Esophagus squamous epithelium (tissue), 5 donors: ENCODE data around the gene UVRAG. TPM values are rescaled to one million over a fixed set of nuclear protein-coding genes. Genes with fewer than 3 reads are reported as not detected.

Source experiments
- DNase-seq: peaks from one replicate; lab custom pipeline; 2025; lab: John Stamatoyannopoulos, UW
- H3K27ac ChIP-seq, 4 donors: fragments of 200-600 bp; sonication (generic); one replicate each; pipeline ENCODE4 v1.5.1; 2016 to 2019; ENCODE audit warnings: mild to moderate bottlenecking in 1 of 4
- H3K27me3 ChIP-seq, 4 donors: fragments of 200-600 bp; sonication (generic); 1 replicate in 3 of 4; 2 replicates in 1 of 4; pipeline versions ENCODE4 v1.5.1 to v1.6.0; 2017 to 2021; ENCODE audit warnings: antibody characterized with exemption in 1 of 4
- H3K36me3 ChIP-seq, 3 donors: fragments of 200-600 bp; sonication (generic); one replicate each; pipeline ENCODE4 v1.5.1; 2016 to 2019
- H3K4me1 ChIP-seq, 3 donors: fragments of 200-600 bp; sonication (generic); one replicate each; pipeline ENCODE4 v1.5.1; 2017 to 2019
- H3K4me3 ChIP-seq, 4 donors: fragments of 200-600 bp; sonication (generic); 1 replicate in 3 of 4; 2 replicates in 1 of 4; pipeline ENCODE4 v1.5.1; 2016 to 2019; ENCODE audit warnings: mild to moderate bottlenecking in 2 of 4, moderate library complexity in 1 of 4
- H3K9me3 ChIP-seq, 3 donors: fragments of 200-600 bp; sonication (generic); one replicate each; pipeline ENCODE4 v1.5.1; 2016 to 2019
- CTCF ChIP-seq, 6 experiments: fragments of 450-650 bp in 4 of 6; fragments of 200-600 bp in 2 of 6; sonication (generic) in 2 of 6; IDR thresholded peaks; one replicate each; pipeline ENCODE4 v1.5.1; 2016 to 2019; ENCODE audit warnings: antibody characterized with exemption in 6 of 6, mild to moderate bottlenecking in 4 of 6, moderate library complexity in 4 of 6
- POLR2A ChIP-seq, 4 donors: fragments of 450-650 bp; IDR thresholded peaks; one replicate each; pipeline ENCODE4 v1.6.1; 2017; ENCODE audit warnings: antibody characterized with exemption in 4 of 4, mild to moderate bottlenecking in 4 of 4, moderate library complexity in 3 of 4
- WGBS, 2 donors: methylation state at CpG; one replicate each; pipeline ENCODE4 v1.1.5; 2018; 5-methylcytosine and 5-hydroxymethylcytosine counted together
- intact Hi-C: fragments of 100-400 bp; cut with DNase I; formaldehyde crosslinking; loops from one replicate; pipeline ENCODE4 v1.15.0; 2022
- total RNA-seq, 4 donors: library from RNA; depleted of rRNA; stranded (reverse); fragments of >200 nt; gene quantifications; one replicate each; pipeline ENCODE4 v1.1.0, GENCODE V29; 2016
- donor health status: DM: yes; HTN: yes; CAD: no.

UVRAG gene
- total RNA-seq, 4 donors from 2014 or later, result 3.5 to 15.4 (median 8.5) TPM

DNA sequence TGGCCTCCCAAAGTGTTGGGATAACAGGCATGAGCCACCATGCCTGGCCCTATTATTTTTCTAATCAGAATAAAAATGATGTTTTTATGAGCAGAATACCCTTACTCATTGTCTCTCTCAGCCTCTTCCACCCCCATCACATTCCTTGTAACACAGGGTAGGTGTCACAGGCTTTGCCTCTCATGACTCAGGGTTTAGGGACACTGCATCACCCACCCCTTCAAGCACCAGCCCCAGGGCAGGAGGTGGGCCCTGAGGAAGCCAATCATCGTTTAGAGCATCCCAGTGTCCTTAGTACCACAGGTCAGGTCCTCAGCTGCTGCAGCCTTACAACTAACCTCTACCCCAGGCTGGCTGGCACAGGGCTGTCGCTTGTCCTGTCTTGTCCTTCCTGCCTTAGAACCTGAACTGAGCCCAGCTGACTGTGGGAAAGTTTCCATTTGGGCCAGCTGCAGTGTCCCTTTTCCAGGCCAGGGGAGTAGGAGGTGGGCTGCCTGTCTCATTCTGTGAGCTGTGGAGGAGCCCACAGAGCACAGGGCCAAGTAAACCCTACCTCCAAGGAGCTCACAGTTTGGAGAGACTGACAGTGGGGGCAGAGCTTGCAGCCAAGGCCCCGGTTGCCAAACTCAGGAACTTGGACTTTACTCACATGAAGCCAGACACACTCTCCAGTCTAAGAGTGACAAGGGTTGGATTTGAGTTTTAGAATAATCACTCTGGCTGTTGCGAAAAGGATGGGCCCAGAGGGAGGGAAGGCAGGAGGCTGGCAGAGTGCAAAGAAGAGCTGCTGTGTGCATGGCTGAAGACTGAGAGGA lies 19.5 kb upstream of the UVRAG start:
- H3K27me3 ChIP-seq, result no peaks in the 10 kb centered on the region
- no peak overlapping the region for H3K27ac ChIP-seq
- peaks cover 0 to 10% (median 0%) of the 10 kb centered on the region in 3 donors for H3K4me1 ChIP-seq
- TF ChIP-seq POLR2A (IDR thresholded peaks at IDR 0.05) (no peak), CTCF (IDR thresholded peaks at IDR 0.05) (no peak)
- 47 to 48% methylated on average over 2 to 4 of the region's 4 CpGs for WGBS, 2 donors
- intact Hi-C loops, result loop anchor here (10.0 kb wide), 1 partner anchor 91 kb away; no protein-coding TSS in a partner anchor
- DNase-seq, result no peak
- H3K9me3 ChIP-seq, result no peaks in the 10 kb centered on the region
- H3K4me3 ChIP-seq, result no peak overlapping the region
- no peaks in the 10 kb centered on the region for H3K36me3 ChIP-seq

DNA sequence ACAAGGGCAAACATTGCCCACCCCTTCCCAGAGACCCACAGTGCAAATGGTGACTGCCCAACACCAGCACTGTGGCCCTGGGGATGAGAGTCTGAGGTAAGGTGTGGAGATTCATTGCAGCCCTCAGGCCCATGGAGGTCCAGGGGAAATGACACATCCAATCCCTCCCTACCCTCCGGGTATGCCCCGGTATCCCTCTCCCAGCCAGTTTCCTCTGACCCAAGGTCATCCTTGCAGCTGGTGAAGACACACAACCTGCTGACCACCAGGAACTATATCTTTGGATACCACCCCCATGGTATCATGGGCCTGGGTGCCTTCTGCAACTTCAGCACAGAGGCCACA lies 18.9 kb upstream of the UVRAG start:
- Histone ChIP-seq H3K27me3 (no peaks in the 10 kb centered on the region), H3K36me3 (no peaks in the 10 kb centered on the region), H3K27ac (no peak overlapping the region), H3K9me3 (no peaks in the 10 kb centered on the region), H3K4me3 (no peak overlapping the region), H3K4me1 (peaks cover 3 to 12% (median 4%) of the 10 kb centered on the region in 3 donors)
- DNase-seq, result no peak
- TF ChIP-seq POLR2A (IDR thresholded peaks at IDR 0.05) (no peak), CTCF (IDR thresholded peaks at IDR 0.05) (no peak)
- 100% methylated on average over 1 of the region's 2 CpGs; no CpG with 5 or more reads in 1 of the 2 donors for WGBS, 2 donors
- intact Hi-C loops, result loop anchor here (10.0 kb wide), 1 partner anchor 91 kb away; no protein-coding TSS in a partner anchor

GRCh38 chr11:75797116-75797515 lies 17.9 kb upstream of the UVRAG start:
- intact Hi-C loops, result loop anchor here (10.0 kb wide), 1 partner anchor 92 kb away; no protein-coding TSS in a partner anchor
- WGBS, 2 donors, result 74 to 80% methylated on average over 5 to 7 of the region's 8 CpGs
- Histone ChIP-seq H3K4me3 (no peak overlapping the region), H3K27ac (no peak overlapping the region), H3K36me3 (no peaks in the 10 kb centered on the region), H3K4me1 (peaks cover 5 to 16% (median 5%) of the 10 kb centered on the region in 3 donors), H3K27me3 (no peaks in the 10 kb centered on the region), H3K9me3 (no peaks in the 10 kb centered on the region)
- no peak for TF ChIP-seq CTCF (IDR thresholded peaks at IDR 0.05)
- TF ChIP-seq POLR2A (IDR thresholded peaks at IDR 0.05), result no peak
- no peak for DNase-seq

- 100% methylated on average over 1 of the region's 1 CpG; no CpG with 5 or more reads in 1 of the 2 donors for WGBS, 2 donors
- no peak for DNase-seq
- intact Hi-C loops, result loop anchor here (10.0 kb wide), 1 partner anchor 93 kb away; no protein-coding TSS in a partner anchor
- Histone ChIP-seq H3K27ac (no peak overlapping the region), H3K27me3 (no peaks in the 10 kb centered on the region), H3K4me1 (peaks cover 5 to 16% (median 5%) of the 10 kb centered on the region in 3 donors), H3K36me3 (no peaks in the 10 kb centered on the region), H3K4me3 (no peak overlapping the region), H3K9me3 (no peaks in the 10 kb centered on the region)
- TF ChIP-seq POLR2A (IDR thresholded peaks at IDR 0.05) (no peak), CTCF (IDR thresholded peaks at IDR 0.05) (no peak)
Measured at GRCh38 chr11:75797792-75798191, 17.2 kb upstream of the UVRAG start.

GRCh38 chr11:75800136-75800675 lies 14.8 kb upstream of the UVRAG start:
- intact Hi-C loops, result loop anchor here (5.0 kb wide), 1 partner anchor 67 kb away; no protein-coding TSS in a partner anchor
- Histone ChIP-seq H3K4me1 (peaks cover 5 to 16% (median 5%) of the 10 kb centered on the region in 3 donors), H3K27me3 (no peaks in the 10 kb centered on the region), H3K4me3 (no peak overlapping the region), H3K9me3 (no peaks in the 10 kb centered on the region), H3K27ac (no peak overlapping the region), H3K36me3 (no peaks in the 10 kb centered on the region)
- no peak for DNase-seq
- TF ChIP-seq POLR2A (IDR thresholded peaks at IDR 0.05) (no peak), CTCF (IDR thresholded peaks at IDR 0.05) (no peak)
- 94 to 100% methylated on average over 5 to 6 of the region's 8 CpGs for WGBS, 2 donors
